Neuron (in vitro differentiated cells): ENCODE measurements around the gene GIMAP4.
"Not testable (repeated sequence)": the region's sequence is repeated elsewhere in the genome, so short reads cannot be mapped to it uniquely, and the experiment has no call there.

Source experiments
- H2AFZ ChIP-seq: one replicate; pipeline ENCODE4 v1.6.1; 2013; ENCODE audit warnings: low read depth, mild to moderate bottlenecking, inconsistent platforms, low read length, moderate library complexity
- H3K27me3 ChIP-seq: one replicate; pipeline ENCODE4 v1.6.1; 2013; ENCODE audit warnings: low read length; ENCODE audit not compliant: insufficient read depth
- H3K36me3 ChIP-seq: one replicate; pipeline ENCODE4 v1.6.1; 2013; ENCODE audit warnings: low read length; ENCODE audit not compliant: insufficient read depth
- H3K4me1 ChIP-seq: one replicate; pipeline ENCODE4 v1.6.1; 2013; ENCODE audit warnings: low read length; ENCODE audit not compliant: insufficient read depth
- H3K4me3 ChIP-seq: 2 replicates; pipeline ENCODE4 v1.5.1; 2013; ENCODE audit warnings: mild to moderate bottlenecking, low read length, moderate library complexity
- H3K9me3 ChIP-seq: one replicate; pipeline ENCODE4 v1.6.1; 2013; ENCODE audit warnings: low read length

GIMAP4 gene

DNA sequence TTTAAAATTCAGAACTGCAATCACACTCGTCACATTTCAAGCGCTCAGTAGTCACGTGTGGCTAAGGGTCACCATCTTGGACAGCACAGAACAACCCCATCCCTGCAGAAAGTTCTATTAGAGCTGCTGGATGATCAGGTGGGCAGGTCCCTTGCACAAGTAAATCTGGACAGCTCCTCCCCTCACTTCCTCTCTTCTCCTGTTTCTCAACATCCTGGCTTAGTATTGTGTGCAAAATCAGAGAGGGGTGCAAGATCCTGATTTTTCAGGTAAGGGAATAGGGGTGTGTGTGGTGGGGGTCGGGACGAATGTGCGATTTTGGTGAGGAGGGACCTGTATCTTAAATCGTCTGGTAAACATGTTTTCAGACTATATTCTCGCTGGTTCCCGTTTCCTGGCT is at the start of gene GIMAP4:
GIMAP4 (plus strand) TSS at position 222 of the 400 bp plus-strand sequence. CDS start 2,512 bp downstream, outside the sequence.
- Histone ChIP-seq H3K27me3 (peaks cover 6% of the 10 kb centered on the region), H3K4me1 (no peaks in the 10 kb centered on the region), H3K36me3 (no peaks in the 10 kb centered on the region), H2AFZ (no peak within 1 kb of the TSS), H3K9me3 (no peaks in the 10 kb centered on the region), H3K4me3 (no peak within 1 kb of the TSS)

DNA sequence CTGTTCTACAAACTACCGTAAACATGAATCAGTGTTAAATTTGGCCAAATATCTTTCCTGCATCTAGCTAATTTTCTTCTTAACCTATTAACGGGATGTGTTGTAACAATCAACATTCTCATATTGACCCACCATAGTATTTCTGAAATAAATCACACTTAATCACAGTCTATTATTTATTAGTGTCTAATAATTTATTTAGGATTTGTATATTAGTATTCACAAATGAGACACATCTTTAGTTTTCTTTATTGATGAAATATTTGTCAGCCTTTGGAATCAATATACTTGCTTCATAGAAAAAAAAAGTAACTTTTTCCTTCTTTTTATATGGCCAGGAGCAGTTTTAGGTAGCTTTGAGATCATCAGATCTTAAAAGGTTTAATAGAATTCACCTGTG is 47.9 kb upstream of the GIMAP4 start:
- no peaks in the 10 kb centered on the region for H3K9me3 ChIP-seq
- no peaks in the 10 kb centered on the region for H3K36me3 ChIP-seq
- H3K4me3 ChIP-seq, result no peak overlapping the region
- H3K4me1 ChIP-seq, result no peaks in the 10 kb centered on the region
- H2AFZ ChIP-seq, result no peak overlapping the region
- H3K27me3 ChIP-seq, result peaks cover 5% of the 10 kb centered on the region

DNA sequence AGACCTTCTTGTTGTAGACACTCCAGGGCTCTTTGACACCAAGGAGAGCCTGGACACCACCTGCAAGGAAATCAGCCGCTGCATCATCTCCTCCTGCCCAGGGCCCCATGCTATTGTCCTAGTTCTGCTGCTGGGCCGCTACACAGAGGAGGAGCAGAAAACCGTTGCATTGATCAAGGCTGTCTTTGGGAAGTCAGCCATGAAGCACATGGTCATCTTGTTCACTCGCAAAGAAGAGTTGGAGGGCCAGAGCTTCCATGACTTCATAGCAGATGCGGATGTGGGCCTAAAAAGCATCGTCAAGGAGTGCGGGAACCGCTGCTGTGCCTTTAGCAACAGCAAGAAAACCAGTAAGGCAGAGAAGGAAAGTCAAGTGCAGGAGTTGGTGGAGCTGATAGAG is 47.0 kb upstream of the GIMAP4 start:
- H3K27me3 ChIP-seq, result peaks cover 2% of the 10 kb centered on the region
- no peak overlapping the region for H2AFZ ChIP-seq
- no peaks in the 10 kb centered on the region for H3K36me3 ChIP-seq
- no peaks in the 10 kb centered on the region for H3K9me3 ChIP-seq
- no peaks in the 10 kb centered on the region for H3K4me1 ChIP-seq
- no peak overlapping the region for H3K4me3 ChIP-seq

DNA sequence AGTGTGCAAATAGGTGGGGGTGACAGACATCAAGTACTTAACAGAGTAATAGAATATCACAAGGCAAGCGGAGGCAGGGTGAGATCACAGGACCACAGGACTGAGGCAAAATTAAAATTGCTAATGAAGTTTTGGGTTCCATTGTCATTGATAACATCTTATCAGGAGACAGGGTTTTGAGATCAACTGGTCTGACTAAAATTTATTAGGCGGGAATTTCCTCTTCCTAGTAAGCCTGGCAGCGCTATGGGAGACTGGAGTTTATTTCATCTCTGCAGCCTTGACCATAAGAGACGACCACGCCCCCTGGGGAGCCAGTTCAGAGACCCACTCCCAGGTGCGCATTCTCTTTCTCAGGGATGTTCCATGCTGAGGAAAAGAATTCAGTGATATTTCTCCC is 44.3 kb upstream of the GIMAP4 start:
- H3K36me3 ChIP-seq, H3K4me1 ChIP-seq, H3K27me3 ChIP-seq, H3K9me3 ChIP-seq, H3K4me3 ChIP-seq, H2AFZ ChIP-seq: not testable (repeated sequence)

DNA sequence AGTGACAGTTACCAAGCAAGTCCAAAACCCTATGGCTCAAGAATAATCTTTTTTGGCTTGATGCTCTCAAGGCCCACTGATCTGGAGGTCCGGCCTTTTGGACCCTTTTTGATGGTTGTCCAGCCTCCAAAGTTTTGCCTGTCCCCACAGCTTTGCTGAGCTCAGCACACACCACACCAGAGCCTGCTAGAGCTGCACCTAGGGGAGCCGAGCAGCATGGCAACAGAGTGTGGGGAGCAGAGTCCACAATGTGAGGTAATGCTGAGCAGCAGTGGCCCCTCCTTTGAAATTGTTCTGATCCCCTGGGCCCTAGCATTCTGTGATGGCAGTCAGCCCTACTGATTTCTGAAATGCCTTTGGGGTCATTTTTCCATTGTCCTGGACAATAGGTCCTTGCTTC is 43.2 kb upstream of the GIMAP4 start:
- H3K27me3 ChIP-seq, result no peaks in the 10 kb centered on the region
- H3K36me3 ChIP-seq, result no peaks in the 10 kb centered on the region
- H3K9me3 ChIP-seq, result no peaks in the 10 kb centered on the region
- no peak overlapping the region for H3K4me3 ChIP-seq
- no peaks in the 10 kb centered on the region for H3K4me1 ChIP-seq
- no peak overlapping the region for H2AFZ ChIP-seq

DNA sequence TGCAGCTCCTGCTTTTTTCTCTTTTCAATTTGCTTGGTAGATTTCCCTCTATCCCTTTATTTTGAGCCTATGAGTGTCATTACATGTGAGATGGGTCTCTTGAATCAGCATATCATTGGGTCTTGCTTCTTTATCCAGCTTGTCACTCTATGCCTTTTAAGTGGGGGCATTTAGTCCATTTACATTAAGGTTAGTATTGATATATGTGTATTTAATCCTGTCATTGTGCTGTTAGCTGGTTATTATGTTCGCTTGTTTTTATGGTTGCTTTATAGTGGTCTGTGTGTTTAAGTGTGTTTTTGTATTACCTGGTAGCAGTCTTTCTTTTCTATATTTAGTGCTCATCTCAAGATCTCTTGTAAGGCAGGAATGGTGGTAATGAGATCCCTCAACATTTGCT is 35.5 kb upstream of the GIMAP4 start:
- Histone ChIP-seq H3K36me3 (no peaks in the 10 kb centered on the region), H3K9me3 (no peaks in the 10 kb centered on the region)

DNA sequence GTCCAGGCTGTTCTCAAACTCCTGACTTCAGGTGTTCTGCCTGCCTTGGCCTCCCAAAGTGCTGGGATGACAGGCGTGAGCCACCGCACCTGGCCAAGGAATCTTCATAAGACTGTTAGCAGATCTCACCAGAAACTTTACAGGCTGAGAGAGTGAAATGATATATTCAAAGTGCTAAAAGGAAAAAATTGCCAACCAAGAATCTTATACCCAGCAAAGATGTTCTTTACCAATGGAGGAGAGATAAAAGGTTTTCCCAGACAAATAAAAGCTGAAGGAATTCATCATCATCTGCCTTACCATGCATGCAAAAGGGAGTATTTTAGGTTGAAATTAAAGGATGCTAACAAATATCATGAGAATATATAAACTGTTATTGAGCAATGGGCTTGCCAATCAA is 28.9 kb upstream of the GIMAP4 start:
- H3K4me1 ChIP-seq, result no peaks in the 10 kb centered on the region
- no peak overlapping the region for H3K4me3 ChIP-seq
- no peak overlapping the region for H2AFZ ChIP-seq
- H3K36me3 ChIP-seq, result no peaks in the 10 kb centered on the region
- H3K9me3 ChIP-seq, result no peaks in the 10 kb centered on the region
- H3K27me3 ChIP-seq, result no peaks in the 10 kb centered on the region

More for the DNA sequence above, 35.5 kb upstream of the GIMAP4 start:
- H3K4me1 ChIP-seq, result no peaks in the 10 kb centered on the region
- H2AFZ ChIP-seq, result no peak overlapping the region
- H3K27me3 ChIP-seq, result no peaks in the 10 kb centered on the region
- H3K4me3 ChIP-seq, result no peak overlapping the region

DNA sequence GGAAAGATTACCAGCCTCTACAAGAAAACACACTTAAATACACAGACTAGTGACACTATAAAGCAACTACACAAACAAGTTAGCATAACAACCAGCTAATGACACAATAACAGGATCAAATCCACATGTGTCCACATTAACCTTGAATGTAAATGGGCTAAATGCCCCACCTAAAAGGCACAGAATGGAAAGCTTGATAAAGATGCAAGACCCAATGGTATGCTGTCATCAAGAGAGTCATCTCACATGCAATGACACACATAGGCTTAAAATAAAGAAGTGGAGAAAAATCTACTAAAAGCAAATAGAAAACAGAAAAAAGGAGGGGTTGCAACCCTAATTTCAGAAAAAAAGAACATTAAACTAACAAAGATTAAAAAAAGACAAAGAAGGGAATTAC is 14.0 kb upstream of the GIMAP4 start:
- Histone ChIP-seq H3K4me1 (no peaks in the 10 kb centered on the region), H3K27me3 (no peaks in the 10 kb centered on the region), H3K36me3 (no peaks in the 10 kb centered on the region), H2AFZ (no peak overlapping the region), H3K4me3 (no peak overlapping the region), H3K9me3 (no peaks in the 10 kb centered on the region)

DNA sequence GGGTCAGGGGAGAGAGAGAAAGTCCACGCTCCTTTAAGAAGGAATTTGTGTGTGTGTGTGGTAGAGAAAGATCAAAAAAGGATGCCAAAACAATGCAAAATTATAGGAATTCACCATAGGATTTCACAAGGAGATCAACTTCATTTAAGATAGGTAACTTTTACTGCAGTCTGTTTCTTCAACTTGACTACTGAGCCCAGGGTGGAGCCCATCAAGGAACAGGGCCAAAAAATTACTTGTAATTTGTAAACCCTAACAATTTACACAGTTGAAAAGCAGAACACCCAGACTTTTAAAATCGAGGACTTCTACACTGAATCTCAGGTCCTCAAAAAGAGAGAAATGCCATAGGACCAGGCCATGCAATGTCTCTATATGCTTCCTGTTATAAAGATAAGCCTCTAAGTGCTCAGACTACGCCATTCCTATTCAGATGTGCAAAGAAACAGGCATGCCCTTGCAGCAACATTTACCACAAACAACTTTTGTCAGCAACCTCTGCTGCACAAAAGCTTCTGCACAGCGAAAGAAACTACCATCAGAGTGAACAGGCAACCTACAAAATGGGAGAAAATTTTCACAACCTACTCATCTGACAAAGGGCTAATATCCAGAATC is 10.6 kb upstream of the GIMAP4 start:
- Histone ChIP-seq H2AFZ (no peak overlapping the region), H3K36me3 (no peaks in the 10 kb centered on the region), H3K4me3 (no peak overlapping the region), H3K4me1 (no peaks in the 10 kb centered on the region), H3K27me3 (no peaks in the 10 kb centered on the region), H3K9me3 (no peaks in the 10 kb centered on the region)

DNA sequence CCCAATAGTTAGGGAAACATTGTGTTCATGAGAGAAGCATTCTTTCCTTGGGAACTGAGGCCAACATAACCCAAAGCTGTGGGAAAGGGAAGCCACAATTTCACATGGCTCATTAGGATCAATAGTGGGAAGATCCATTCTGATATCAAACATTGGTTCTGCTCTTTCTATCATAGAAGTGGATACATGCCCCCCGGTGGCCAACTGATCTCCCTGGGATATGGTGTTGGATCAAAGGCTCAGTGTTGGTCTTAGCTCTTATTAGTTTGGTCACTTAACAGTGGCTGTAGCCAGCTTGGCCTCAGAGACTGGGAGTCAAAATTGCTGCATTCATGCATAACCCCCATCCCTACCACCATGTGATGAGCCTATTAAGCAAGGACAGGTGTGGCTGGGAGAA is 6.7 kb upstream of the GIMAP4 start:
- no peaks in the 10 kb centered on the region for H3K36me3 ChIP-seq

DNA sequence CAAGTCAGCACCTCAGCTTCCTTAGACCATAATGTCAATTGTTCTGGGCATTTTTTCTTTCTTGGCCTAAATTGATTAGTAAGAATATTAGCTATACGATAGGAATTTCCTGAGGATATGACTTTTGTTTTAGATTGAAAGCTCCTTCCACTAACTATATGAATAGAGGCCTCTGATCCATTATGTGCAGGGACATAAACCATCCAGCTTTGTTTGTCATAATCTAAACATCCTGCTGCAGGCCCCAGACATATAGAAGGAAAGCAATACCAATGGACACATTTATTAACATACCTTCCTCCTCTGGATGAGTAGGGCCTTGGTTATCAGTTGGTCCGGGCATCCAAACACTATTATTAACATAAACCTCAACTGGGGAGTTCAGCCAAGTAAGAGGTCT is 4.3 kb upstream of the GIMAP4 start:
- Histone ChIP-seq H2AFZ (no peak overlapping the region), H3K36me3 (no peaks in the 10 kb centered on the region), H3K9me3 (no peaks in the 10 kb centered on the region), H3K4me1 (no peaks in the 10 kb centered on the region), H3K27me3 (peaks cover 6% of the 10 kb centered on the region), H3K4me3 (no peak overlapping the region)

More for the DNA sequence above, 6.7 kb upstream of the GIMAP4 start:
- no peak overlapping the region for H3K4me3 ChIP-seq
- H2AFZ ChIP-seq, result no peak overlapping the region
- H3K27me3 ChIP-seq, result peaks cover 2% of the 10 kb centered on the region
- no peaks in the 10 kb centered on the region for H3K9me3 ChIP-seq
- H3K4me1 ChIP-seq, result no peaks in the 10 kb centered on the region

DNA sequence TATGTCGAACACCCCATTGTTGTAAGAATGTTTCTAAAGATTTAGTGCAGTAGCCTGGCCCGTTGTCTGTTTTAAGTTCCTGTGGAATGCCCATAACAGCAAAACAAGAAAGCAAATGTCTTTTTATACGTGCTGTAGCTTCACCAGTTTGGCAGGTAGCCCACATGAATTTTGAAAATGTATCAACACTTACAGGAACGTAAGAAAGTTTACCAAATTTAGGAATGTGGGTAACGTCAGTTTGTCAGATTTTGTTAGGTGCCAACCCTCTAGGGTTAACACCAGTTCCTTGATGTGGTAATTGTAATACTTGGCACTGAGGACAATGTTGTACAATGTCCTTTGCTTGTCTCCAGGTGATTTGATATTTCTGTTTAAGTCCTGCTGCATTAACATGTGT is 3.2 kb upstream of the GIMAP4 start:
- Histone ChIP-seq H3K27me3 (peaks cover 6% of the 10 kb centered on the region), H2AFZ (no peak overlapping the region), H3K4me3 (no peak overlapping the region), H3K36me3 (no peaks in the 10 kb centered on the region), H3K9me3 (no peaks in the 10 kb centered on the region), H3K4me1 (no peaks in the 10 kb centered on the region)

DNA sequence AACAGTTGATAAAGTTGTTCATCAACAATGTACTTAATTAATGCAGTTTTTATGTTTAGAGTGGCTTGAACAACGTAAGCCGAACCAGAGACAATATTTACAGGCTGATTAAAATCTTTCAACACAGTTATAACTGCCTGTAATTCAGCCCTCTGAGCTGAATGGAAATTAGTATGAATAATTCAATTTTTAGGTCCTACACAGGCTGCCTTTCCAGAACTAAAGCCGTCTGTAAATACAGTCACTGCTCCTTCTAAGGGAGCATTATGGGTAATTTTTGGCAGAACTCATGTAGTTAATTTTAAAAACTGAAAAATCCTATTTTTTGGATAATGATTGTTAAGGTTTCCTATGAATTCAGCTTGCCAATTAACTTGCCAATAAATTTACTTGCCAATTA is 2.6 kb upstream of the GIMAP4 start:
- Histone ChIP-seq H2AFZ (no peak overlapping the region), H3K9me3 (no peaks in the 10 kb centered on the region), H3K4me3 (no peak overlapping the region), H3K27me3 (peaks cover 6% of the 10 kb centered on the region), H3K36me3 (no peaks in the 10 kb centered on the region), H3K4me1 (no peaks in the 10 kb centered on the region)

DNA sequence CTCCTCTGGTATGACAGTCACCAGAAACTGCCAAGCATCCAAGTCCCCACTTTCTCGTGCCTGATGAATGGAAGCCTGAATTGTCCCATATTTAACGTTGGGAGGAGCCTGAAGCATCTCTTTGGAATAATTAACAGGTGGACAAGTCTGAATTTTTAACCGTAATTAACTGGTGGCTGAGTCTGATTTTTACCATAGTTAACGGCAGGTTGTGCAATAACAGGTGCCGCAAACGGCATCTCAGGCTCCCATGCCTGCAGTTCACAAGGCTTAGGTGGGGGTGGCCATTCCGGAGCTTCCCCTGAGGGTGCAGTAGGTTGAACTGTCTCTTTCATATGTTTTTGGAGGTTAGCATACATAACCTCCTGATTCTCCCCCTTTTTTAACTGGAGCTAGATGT is 2.0 kb upstream of the GIMAP4 start:
- no peak overlapping the region for H2AFZ ChIP-seq
- no peaks in the 10 kb centered on the region for H3K9me3 ChIP-seq
- peaks cover 6% of the 10 kb centered on the region for H3K27me3 ChIP-seq
- no peaks in the 10 kb centered on the region for H3K4me1 ChIP-seq
- H3K4me3 ChIP-seq, result no peak overlapping the region
- H3K36me3 ChIP-seq, result no peaks in the 10 kb centered on the region
